Measurements from ENCODE around the gene GALNT18. TPM values are rescaled to one million over a fixed set of nuclear protein-coding genes. Genes with fewer than 3 reads are reported as not detected.
A peak's percentile ranks its signal among the peaks of the same experiment; 100 is the strongest.

Gene GALNT18
- total RNA-seq, 4 donors from 2014 or later: 3.5 to 31.4 (median 11.1) TPM

- Histone ChIP-seq H3K27me3 (no peaks in the 10 kb centered on the region), H3K9me3 (no peaks in the 10 kb centered on the region), H3K36me3 (no peaks in the 10 kb centered on the region), H3K4me1 (no peaks in the 10 kb centered on the region), H3K4me3 (no peak overlapping the region), H3K27ac (no peak overlapping the region)
- TF ChIP-seq CTCF (IDR thresholded peaks at IDR 0.05) (no peak), POLR2A (IDR thresholded peaks at IDR 0.05) (no peak)
- no peak for DNase-seq
Observed at GRCh38 chr11:11570823-11571222, 51.0 kb downstream of the GALNT18 start.

GRCh38 chr11:11569936-11570491, 51.8 kb downstream of the GALNT18 start:
- H3K4me3 ChIP-seq: no peak overlapping the region
- no peaks in the 10 kb centered on the region for H3K27me3 ChIP-seq
- H3K27ac ChIP-seq: peak overlapping the region in 2 of 4 donors; percentile 11 to 19
- DNase-seq: no peak
- H3K36me3 ChIP-seq: no peaks in the 10 kb centered on the region
- TF ChIP-seq POLR2A (IDR thresholded peaks at IDR 0.05) (no peak), CTCF (IDR thresholded peaks at IDR 0.05) (no peak)
- no peaks in the 10 kb centered on the region for H3K4me1 ChIP-seq
- no peaks in the 10 kb centered on the region for H3K9me3 ChIP-seq

GRCh38 chr11:11568651-11569229, 53.1 kb downstream of the GALNT18 start:
- no peak overlapping the region for H3K27ac ChIP-seq
- no peaks in the 10 kb centered on the region for H3K36me3 ChIP-seq
- no peak for DNase-seq
- no peak overlapping the region for H3K4me3 ChIP-seq
- H3K9me3 ChIP-seq: no peaks in the 10 kb centered on the region
- H3K4me1 ChIP-seq: no peaks in the 10 kb centered on the region
- no peaks in the 10 kb centered on the region for H3K27me3 ChIP-seq
- TF ChIP-seq CTCF (IDR thresholded peaks at IDR 0.05) (no peak), POLR2A (IDR thresholded peaks at IDR 0.05) (no peak)

- DNase-seq: no peak
Observed at GRCh38 chr11:11567936-11568650, 53.7 kb downstream of the GALNT18 start.

GRCh38 chr11:11565636-11566035, 56.2 kb downstream of the GALNT18 start:
- no peaks in the 10 kb centered on the region for H3K9me3 ChIP-seq
- H3K27me3 ChIP-seq: no peaks in the 10 kb centered on the region
- H3K4me3 ChIP-seq: no peak overlapping the region
- H3K27ac ChIP-seq: no peak overlapping the region
- no peak for DNase-seq
- H3K4me1 ChIP-seq: no peaks in the 10 kb centered on the region
- H3K36me3 ChIP-seq: no peaks in the 10 kb centered on the region
- no peak for TF ChIP-seq POLR2A (IDR thresholded peaks at IDR 0.05)
- no peak for TF ChIP-seq CTCF (IDR thresholded peaks at IDR 0.05)

More at GRCh38 chr11:11567936-11568650, 53.7 kb downstream of the GALNT18 start:
- no peaks in the 10 kb centered on the region for H3K9me3 ChIP-seq
- no peak overlapping the region for H3K27ac ChIP-seq
- H3K36me3 ChIP-seq: no peaks in the 10 kb centered on the region
- no peaks in the 10 kb centered on the region for H3K27me3 ChIP-seq
- TF ChIP-seq POLR2A (IDR thresholded peaks at IDR 0.05): no peak
- TF ChIP-seq CTCF (IDR thresholded peaks at IDR 0.05): no peak
- no peaks in the 10 kb centered on the region for H3K4me1 ChIP-seq
- no peak overlapping the region for H3K4me3 ChIP-seq
